Smooth muscle cell (in vitro differentiated cells): ENCODE data around the gene SNRNP48. TPM values are rescaled to one million over a fixed set of nuclear protein-coding genes. Genes with fewer than 3 reads are reported as not detected.
A peak's percentile ranks its signal among the peaks of the same experiment; 100 is the strongest.

ENCODE experiments used
- DNase-seq: peaks from one replicate; lab custom pipeline; 2025; ENCODE audit not compliant: unreplicated experiment; lab: John Stamatoyannopoulos, UW
- H2AFZ ChIP-seq: fragments of 200-600 bp; sonication (generic); 2 replicates; pipeline ENCODE4 v1.6.0; 2016; ENCODE audit warnings: antibody characterized with exemption, low read depth, mild to moderate bottlenecking
- H3F3A ChIP-seq: fragments of 200-600 bp; sonication (generic); 2 replicates; pipeline ENCODE4 v1.6.0; 2017; ENCODE audit warnings: antibody characterized with exemption, low read depth
- H3K27ac ChIP-seq: fragments of 200-600 bp; sonication (generic); 2 replicates; pipeline ENCODE4 v1.5.1; 2016; ENCODE audit warnings: low read depth, mild to moderate bottlenecking
- H3K27me3 ChIP-seq: fragments of 200-600 bp; sonication (generic); 2 replicates; pipeline ENCODE4 v1.6.1; 2016; ENCODE audit warnings: low read depth, mild to moderate bottlenecking
- H3K36me3 ChIP-seq: fragments of 200-600 bp; sonication (generic); 2 replicates; pipeline ENCODE4 v1.5.1; 2016; ENCODE audit warnings: low read depth
- H3K4me1 ChIP-seq: fragments of 200-600 bp; sonication (generic); 2 replicates; pipeline ENCODE4 v1.5.1; 2016; ENCODE audit warnings: low read depth
- H3K4me2 ChIP-seq: fragments of 200-600 bp; sonication (generic); 2 replicates; pipeline ENCODE4 v1.6.0; 2016; ENCODE audit warnings: mild to moderate bottlenecking
- H3K4me3 ChIP-seq: fragments of 200-600 bp; sonication (generic); 2 replicates; pipeline ENCODE4 v1.5.1; 2016; ENCODE audit warnings: mild to moderate bottlenecking
- H3K79me2 ChIP-seq: fragments of 200-600 bp; sonication (generic); 2 replicates; pipeline ENCODE4 v1.6.0; 2016; ENCODE audit warnings: low read depth, mild to moderate bottlenecking
- H3K9ac ChIP-seq: fragments of 200-600 bp; sonication (generic); 2 replicates; pipeline ENCODE4 v1.6.0; 2016; ENCODE audit warnings: low read depth
- H3K9me3 ChIP-seq: fragments of 200-600 bp; sonication (generic); replicated peaks from 2 replicates; pipeline ENCODE4 v1.5.1; 2016; ENCODE audit warnings: low read depth
- H4K20me1 ChIP-seq: fragments of 200-600 bp; sonication (generic); 2 replicates; pipeline ENCODE4 v1.6.0; 2016; ENCODE audit warnings: low read depth
- CTCF ChIP-seq: fragments of 200-600 bp; sonication (generic); IDR thresholded peaks from 2 replicates; pipeline ENCODE4 v1.5.1; 2017; ENCODE audit warnings: borderline replicate concordance, mild to moderate bottlenecking, antibody characterized with exemption; ENCODE audit not compliant: insufficient read depth, poor library complexity, severe bottlenecking
- WGBS: methylation state at CpG from one replicate; pipeline ENCODE4 v1.1.7; 2016; ENCODE audit warnings: low lambda C conversion rate; 5-methylcytosine and 5-hydroxymethylcytosine counted together
- polyA plus RNA-seq: library from polyadenylated mRNA; unstranded; fragments of >200 nt; fragmentation: Nextera tagmentation; extraction: Ambion mirVana; gene quantifications from 2 replicates; pipeline ENCODE4 v1.2.1, GENCODE V29; 2016
- total RNA-seq: library from RNA; depleted of rRNA; stranded (reverse); fragments of >200 nt; gene quantifications from 2 replicates; pipeline ENCODE4 v1.2.3, GENCODE V29; 2014

Gene SNRNP48
- total and polyA plus RNA-seq, 2 experiments from 2014 or later, result 3.2 to 11.0 TPM

- H4K20me1 ChIP-seq, result peaks cover 98% of the 10 kb centered on the region
- no peak for TF ChIP-seq CTCF
- peaks cover 52% of the 10 kb centered on the region for H3K79me2 ChIP-seq
- H3K4me1 ChIP-seq, result no peaks in the 10 kb centered on the region
- H3K36me3 ChIP-seq, result peaks cover 34% of the 10 kb centered on the region
- H3K27ac ChIP-seq, result peak overlapping the region; percentile 70
- no peak overlapping the region for H2AFZ ChIP-seq
- H3K4me2 ChIP-seq, result no peak overlapping the region
- no peak overlapping the region for H3K4me3 ChIP-seq
- H3K9me3 ChIP-seq, result no peaks in the 10 kb centered on the region
- no peaks in the 10 kb centered on the region for H3K27me3 ChIP-seq
- DNase-seq, result no peak
- no peaks in the 10 kb centered on the region for H3F3A ChIP-seq
- 86% methylated on average over 6 of the region's 6 CpGs for WGBS
- H3K9ac ChIP-seq, result peak overlapping the region; percentile 27
Measured at GRCh38 chr6:7559196-7559595, 30.8 kb upstream of the SNRNP48 start.

GRCh38 chr6:7559651-7560385, 30.2 kb upstream of the SNRNP48 start:
- WGBS, result 73% methylated on average over 2 of the region's 2 CpGs
- Histone ChIP-seq H2AFZ (no peak overlapping the region), H3K36me3 (peaks cover 39% of the 10 kb centered on the region), H3K27me3 (no peaks in the 10 kb centered on the region), H3K4me2 (no peak overlapping the region), H3K4me3 (no peak overlapping the region), H3K9ac (peak overlapping the region; percentile 27), H3K27ac (peak overlapping the region; percentile 70), H3K79me2 (peaks cover 53% of the 10 kb centered on the region), H3K9me3 (no peaks in the 10 kb centered on the region), H3K4me1 (no peaks in the 10 kb centered on the region), H4K20me1 (peaks cover 98% of the 10 kb centered on the region), H3F3A (no peaks in the 10 kb centered on the region)
- DNase-seq, result no peak
- no peak for TF ChIP-seq CTCF

- Histone ChIP-seq H3K4me3 (no peak overlapping the region), H3K9me3 (no peaks in the 10 kb centered on the region), H3K9ac (no peak overlapping the region), H3K4me2 (no peak overlapping the region), H3F3A (no peaks in the 10 kb centered on the region), H2AFZ (no peak overlapping the region), H3K4me1 (no peaks in the 10 kb centered on the region), H3K27me3 (no peaks in the 10 kb centered on the region), H3K27ac (peak overlapping the region; percentile 54), H3K36me3 (peaks cover 44% of the 10 kb centered on the region), H4K20me1 (peaks cover 96% of the 10 kb centered on the region), H3K79me2 (peaks cover 39% of the 10 kb centered on the region)
- DNase-seq, result no peak
- WGBS, result 92% methylated on average over 19 of the region's 19 CpGs
- no peak for TF ChIP-seq CTCF
Measured at GRCh38 chr6:7561153-7561964, 28.6 kb upstream of the SNRNP48 start.
